GM10847 (cell line): Measurements from ENCODE around the gene SORT1.

Source experiments
- POLR2A ChIP-seq: IDR thresholded peaks from 2 replicates; pipeline ENCODE4 v1.6.1; 2011; ENCODE audit not compliant: insufficient read length; ENCODE audit errors: extremely low read depth

SORT1 gene

DNA sequence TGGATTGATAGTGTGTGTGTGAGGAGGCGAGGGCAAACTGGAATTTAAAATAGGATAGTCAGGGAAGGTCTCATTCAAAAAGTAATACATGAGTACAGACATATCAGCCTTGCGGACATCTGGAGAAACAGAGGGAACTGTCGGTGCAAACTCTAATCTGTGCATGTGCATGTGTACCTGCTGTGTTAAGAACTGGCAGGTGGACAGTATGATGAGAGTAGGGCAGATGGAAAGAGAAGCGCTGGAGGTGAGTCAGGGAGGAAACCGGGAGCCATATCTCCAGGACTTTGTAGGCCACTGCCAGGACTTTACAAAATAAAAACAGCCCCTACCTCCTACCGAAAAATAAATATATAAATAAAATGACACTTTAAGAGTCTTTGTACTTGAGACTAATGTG is 59.6 kb downstream of the SORT1 start:
- TF ChIP-seq POLR2A = no peak

DNA sequence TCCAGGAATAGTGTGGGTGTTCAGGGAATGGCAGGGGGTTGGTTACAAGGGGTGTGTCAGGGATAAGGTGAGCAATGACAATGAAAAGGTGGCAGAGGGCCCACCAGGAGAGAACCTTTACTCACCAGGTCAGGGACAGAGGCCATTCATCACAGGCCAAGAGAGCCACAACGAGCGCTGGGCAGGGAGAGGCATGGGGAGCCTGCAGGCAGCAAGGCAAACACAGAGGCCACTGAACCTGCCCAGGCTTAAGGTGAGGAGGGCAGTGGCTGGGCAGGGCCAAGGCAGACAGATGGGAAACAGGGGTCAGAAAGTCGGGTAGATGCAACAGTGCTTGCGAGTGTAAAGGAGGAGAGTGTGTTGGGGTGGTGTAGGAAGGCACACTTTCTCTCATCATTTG is 62.6 kb downstream of the SORT1 start:
- TF ChIP-seq POLR2A = no peak

DNA sequence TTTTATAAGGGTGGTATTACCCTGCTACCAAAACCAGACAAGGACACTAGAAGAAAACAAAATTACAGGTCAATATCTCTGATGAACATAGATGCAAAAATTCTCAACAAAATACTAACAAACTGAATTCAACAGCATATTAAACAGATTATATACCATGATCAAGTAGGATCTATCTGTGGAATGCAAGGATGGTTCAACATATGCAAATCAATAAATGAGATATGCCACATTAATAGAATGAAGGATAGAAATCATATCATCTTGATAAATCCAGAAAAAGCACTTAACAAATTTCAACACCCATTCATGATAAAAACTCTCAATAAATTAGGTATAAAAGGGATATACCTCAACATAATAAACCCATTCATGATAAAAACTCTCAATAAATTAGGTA is 66.6 kb downstream of the SORT1 start:
- no peak for TF ChIP-seq POLR2A

DNA sequence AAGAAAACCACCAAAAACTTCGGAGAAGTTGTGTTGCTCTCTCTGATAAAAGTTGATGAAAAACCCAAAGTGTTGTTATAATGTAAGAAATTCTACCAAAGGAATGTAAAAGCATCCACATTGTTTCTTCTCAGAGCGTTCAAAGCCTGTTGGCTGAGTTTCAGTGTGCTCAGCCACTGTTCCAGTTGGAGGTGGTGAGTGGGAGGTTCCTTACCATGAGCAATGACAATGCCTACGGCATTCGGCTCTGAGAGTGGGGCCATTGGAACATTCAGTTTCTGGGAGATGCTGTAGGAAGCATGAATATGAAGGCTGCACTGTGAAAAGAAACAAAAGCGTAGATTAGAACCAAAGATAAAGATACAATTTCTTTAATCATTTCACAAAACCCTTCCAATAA is 70.4 kb downstream of the SORT1 start:
- no peak for TF ChIP-seq POLR2A

DNA sequence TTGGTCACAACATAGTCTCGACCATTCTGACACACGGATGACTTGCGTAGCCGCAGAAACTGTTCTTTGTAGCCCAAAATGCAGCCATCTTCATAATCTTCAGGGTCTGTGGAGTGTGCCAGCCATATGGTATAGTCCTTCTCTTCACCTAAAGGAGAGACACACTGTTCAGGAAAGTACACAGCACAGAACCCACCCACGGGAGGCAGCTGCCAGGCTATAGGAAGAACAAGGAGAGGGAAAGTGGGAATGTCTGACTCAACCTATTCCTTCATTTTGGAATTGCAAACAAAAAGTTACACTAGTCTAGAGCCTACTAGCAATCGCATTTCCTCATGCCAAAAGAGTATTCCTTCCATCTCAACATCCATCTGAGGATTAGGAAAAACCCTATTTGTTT is 74.7 kb downstream of the SORT1 start:
- TF ChIP-seq POLR2A = no peak

DNA sequence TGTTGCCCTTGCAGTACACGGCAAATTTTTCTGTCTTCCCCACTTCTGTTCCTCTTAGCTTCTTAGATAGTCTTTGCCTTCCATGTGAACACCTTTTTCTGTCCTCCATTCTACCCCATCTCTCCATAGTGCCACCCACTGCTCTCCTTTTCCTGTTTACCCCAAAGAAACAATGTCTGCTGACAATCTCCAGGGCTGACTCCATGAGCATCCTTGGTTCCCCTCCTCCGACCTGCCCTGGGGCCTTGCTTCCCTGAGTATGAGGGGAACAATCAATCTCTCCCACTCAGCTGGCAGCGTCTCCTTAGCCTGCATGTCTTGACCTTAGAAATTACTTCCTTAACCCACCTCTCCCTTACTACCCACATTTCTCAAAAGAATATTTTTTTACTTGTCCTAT is 78.6 kb downstream of the SORT1 start:
- TF ChIP-seq POLR2A = no peak

DNA sequence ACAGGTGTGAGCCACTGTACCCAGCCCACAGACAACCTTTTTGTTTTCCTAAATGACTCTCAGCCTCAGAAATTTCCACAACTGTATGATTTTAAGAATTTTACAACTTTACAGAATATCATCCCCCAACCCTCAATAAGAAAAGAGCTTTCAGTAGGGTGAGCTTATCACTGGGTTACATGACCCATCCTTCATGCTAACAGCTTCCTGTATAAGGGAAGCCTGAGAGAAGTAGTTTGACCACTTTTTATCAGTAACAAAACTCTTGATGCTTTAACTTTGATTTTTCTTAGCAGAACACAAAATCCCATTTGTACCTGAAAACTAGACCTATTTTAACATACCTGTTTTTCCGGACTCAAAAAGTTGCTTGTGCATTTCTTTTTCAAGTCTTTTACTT is 81.2 kb downstream of the SORT1 start:
- TF ChIP-seq POLR2A = no peak

DNA sequence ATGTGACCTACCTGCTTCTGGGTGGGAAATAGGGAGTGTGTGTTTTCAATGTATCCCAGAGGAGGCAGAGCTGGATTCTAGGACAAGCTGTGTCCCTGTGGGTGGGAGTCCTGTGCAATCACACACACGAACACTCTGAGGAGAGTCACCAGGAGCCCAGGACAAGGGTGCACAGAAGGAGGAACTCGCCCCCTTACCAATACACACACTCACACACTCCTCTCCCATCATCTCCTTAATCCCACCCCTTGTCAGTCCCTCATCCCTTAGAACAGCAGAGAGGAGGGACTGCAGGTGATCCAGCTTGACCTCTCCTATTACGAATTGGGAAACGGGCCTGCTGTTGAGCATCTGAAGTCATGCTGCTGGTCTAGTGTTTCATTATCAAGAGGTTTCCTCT is 82.4 kb downstream of the SORT1 start:
- no peak for TF ChIP-seq POLR2A

DNA sequence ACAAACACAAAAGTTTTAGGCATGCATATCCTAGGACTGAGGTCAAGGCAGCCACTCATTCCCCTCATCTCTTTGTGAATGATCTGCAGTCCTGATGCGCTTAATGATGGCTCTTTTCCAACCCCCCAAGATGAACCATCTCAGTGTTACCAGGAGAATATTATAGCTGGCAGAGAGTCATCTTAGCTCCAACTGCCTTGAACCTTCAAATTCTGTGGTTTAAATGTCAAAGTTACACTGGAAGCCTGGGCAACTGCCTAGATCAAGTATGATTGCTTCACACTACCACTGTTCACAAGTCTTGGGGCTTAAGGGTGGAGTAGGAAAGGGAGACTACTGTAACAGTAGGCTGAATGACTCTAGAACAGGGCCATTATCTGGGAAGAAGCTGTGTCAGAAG is 82.9 kb downstream of the SORT1 start:
- no peak for TF ChIP-seq POLR2A

DNA sequence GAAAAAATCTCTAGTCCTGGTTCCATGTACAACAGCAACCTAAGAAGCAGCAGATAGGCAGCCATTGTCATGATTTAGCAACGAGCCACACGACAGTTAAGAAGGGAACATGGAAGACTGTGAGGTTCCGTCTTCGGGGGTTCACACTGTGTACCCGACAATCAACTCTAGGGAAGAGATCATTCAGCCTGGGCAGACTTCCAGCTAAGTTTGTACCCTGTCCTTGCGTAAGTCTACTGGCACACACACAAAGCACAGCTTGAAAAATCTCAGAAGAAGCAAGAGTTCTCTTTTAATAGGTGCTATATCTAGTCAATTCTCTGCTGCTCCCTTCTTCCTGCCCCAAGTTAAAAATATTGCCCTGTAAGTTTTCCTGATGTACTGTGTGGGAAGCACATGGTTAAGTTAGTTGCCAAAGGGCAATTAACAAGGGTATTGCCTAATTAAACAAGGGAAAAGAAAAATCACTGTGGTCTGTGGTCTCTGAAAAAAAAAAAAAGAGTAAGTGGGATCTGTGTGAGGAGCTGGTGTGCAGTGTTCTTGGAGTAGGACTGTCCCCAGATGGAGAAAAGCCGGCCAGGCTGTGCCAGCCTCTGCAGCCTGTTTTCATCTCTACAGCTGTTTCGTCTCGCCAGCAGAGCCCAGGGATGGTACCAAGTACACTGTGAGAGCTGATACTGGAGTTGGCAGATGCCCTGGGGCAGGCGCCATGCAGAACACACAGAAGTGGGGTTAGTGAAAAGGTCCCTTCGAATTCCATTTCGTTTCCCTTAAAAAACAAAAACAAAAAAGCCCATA is 84.5 kb downstream of the SORT1 start:
- TF ChIP-seq POLR2A = no peak

DNA sequence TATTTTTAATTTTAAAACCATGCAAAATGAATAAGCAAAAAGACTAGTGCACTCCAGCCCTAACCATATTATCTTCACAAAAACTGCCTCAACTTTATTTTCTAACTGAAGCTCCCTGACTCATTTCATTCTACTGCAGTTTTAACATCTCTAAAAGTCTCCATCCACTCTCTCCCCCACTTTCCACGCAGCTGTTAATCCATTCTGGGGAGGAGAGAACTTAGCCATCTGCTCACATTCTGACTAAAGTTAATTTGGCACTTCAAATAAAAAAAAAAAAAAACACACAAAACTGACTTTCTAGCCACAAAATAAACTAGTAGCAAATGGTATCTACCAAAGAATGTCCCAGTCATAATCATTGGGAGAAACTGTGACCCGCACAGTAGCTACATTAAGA is 85.5 kb downstream of the SORT1 start:
- no peak for TF ChIP-seq POLR2A

DNA sequence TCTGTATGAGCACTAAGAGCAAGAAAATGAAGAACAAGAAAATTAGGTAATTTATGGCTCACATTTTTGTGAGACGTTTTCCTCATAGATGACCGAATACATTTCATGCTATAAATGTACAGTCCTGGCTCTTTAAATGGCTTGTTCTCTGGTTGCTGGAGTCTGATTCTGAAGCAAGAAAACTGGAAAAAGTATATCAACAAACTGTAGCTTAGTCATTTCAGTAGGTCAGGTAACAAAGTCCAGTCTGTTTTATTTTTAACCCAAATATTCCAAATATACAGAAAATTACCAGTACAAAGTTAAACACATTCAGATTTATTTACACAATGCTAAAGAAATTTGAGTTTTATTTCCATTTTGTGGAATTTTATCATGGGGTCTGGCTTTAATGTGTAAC is 88.4 kb downstream of the SORT1 start:
- no peak for TF ChIP-seq POLR2A

DNA sequence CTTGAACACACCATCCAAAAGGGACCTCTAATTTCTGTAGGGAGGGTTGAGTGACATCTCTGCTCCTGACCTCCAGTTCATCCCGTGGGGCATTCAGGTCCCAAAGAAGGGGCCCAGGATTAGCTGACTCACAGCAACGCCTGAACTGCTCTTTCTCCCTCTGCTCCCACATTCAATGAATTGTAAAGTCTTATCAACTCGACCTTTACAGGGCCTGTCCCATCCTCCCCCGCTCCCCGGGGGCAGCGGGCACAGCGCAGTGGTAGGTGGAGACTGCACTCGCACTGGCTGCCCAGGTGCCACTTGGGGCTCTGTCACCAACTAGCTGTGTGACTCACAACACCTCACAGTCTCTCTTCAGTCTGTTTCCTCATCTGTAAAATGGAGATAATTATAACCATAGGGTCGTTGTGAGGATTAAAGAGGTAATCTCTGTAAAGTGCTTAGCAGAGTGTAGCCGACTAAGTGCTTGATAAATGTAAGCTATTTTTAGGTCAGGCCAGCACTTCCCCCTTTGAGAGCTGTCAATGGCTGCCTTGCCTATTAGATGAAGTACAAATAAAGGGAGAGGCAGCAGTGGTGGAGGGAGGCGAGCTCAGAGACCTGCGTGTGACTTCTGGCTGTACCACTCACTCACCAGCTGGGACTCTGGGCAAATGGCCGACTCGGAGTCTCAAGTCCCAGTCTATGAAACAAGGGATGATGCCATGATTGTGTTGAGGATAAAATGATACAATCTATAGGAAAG is 90.3 kb downstream of the SORT1 start:
- TF ChIP-seq POLR2A = no peak

DNA sequence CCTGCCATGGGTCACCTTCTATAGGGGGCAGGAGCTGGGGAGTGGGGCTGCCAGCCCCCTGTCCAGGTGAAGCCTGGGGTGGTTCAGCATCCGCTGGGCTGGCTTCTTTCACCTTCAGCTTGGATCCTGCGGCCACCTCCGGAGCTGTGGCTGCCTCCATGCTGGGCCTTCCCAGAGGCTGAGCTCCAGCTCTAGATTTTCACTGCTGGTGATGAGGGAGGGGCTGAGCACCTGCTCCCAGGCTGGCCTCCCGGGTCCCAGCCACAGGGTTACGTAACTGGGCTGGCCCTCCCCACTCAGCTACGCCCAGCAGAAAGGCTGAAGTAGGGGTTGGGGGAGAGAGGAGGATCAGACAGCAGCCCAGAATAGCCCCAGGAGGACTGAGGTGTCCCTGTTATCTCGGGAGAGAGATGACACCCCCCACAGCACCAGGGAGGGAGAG is 90.9 kb downstream of the SORT1 start, which contains the start of gene MYBPHL:
Gene MYBPHL (minus strand): TSS at position 180 of the 442 bp plus-strand sequence. CDS start 20 bp downstream, at position 160.
- TF ChIP-seq POLR2A = no peak

DNA sequence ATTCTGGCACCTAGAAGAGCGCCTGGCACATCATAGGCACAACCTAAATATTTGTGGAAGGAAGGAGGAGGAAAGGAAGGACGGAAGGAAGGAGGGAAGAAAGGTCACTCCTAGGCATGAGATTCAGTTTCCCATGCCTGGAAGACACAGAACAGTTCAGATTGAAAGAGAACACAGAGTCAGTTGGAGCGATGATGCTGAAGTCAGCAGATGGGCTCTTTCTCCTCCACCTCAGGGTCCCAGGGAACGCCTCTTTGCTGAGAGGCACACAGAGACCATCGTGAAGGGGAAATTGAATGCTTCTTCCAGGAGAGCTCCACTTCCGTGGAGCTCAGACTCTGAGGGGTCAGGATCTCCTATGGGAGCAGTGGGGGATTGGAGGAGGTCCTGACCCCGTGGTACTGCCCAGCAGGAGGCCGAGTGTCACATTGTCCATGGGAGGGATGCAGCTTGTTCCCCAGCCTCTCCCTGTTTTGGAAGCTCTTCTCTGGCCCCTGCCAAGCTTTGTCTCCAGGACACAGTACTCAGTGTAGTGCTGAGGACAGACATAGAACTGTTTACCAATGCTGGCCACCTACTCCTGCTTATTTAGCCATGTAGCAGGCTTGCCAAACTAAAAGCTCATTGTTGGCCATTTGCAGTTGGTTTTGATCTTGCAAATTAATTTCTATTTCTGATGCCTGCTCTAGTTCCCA is 93.3 kb downstream of the SORT1 start:
- no peak for TF ChIP-seq POLR2A

DNA sequence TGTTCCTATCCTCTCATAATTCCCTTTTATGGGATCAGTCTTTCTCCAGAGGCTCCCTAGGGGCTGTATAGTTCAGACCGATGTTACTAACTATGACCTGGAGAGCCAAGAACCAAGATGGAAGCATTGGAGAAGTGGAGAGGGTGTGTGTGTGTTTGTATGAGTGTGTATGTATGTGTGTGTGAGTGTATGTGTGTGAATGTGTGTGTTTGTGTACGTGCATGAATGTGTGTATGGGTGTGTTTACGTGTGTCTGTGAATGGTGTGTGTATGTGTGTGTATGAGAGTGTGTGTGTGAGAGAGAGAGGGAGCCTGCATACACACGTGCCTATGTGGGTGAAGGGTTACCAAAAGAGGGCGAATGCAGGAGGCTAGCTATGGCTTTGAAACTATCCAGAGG is 95.8 kb downstream of the SORT1 start:
- no peak for TF ChIP-seq POLR2A

DNA sequence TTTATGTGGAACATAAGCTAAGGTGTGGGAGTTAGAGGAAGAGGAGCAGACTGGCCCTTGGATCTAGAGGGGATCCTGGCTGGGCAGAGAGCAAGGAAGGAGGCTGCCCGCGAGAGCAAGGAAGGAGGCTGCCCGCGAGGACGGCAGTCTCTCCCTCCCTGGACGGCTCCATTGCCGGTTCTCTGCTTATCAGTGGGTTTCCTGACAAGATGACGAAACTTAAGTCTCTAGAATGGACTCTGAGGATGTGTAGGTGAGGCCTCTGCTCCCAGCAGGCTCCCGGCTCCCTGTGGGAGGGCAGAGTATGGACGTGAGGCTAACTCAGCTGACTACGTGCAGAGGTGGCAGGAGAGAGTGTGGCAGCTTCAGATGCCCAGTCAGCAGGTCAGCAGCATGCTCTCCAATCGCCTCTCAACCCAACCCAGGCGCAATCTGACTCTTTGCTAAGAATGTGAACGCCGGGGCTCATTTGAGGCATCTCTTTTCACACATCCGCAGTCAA is 97.0 kb downstream of the SORT1 start:
- no peak for TF ChIP-seq POLR2A
